Thyroid gland (tissue), 4 donors: ENCODE data around the gene TCF3.

ENCODE experiments used
- CTCF ChIP-seq, 6 experiments: fragments of 200-600 bp in 3 of 6; fragments of 450-650 bp in 3 of 6; sonication (generic) in 3 of 6; IDR thresholded peaks; one replicate each; pipeline ENCODE4 v1.5.1; 2016 to 2019; ENCODE audit warnings: antibody characterized with exemption in 6 of 6, mild to moderate bottlenecking in 2 of 6, inconsistent platforms in 1 of 6, moderate library complexity in 1 of 6
- POLR2A ChIP-seq, 2 donors: fragments of 450-650 bp; IDR thresholded peaks; one replicate each; pipeline ENCODE4 v1.6.1; 2017; ENCODE audit warnings: antibody characterized with exemption in 2 of 2, mild to moderate bottlenecking in 2 of 2, moderate library complexity in 1 of 2

DNA sequence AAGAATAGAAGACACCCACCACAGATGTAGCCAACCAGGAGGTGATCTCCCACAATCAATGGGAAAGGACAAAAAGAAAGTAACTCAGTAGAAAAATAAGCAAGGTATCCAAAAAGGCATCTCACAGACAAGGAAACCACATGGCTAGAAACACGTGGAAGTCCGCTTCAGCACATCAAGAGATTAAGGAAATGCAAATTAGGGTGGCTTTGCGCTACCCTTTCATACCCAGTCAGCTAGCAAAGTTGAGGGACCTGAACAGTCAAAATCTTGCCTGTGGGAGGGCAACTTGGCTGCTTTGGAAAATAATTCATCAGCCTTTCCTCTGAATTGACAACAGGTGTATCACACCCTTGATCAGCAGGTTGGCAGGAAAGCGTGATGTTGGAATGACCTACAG lies 35.5 kb downstream of the TCF3 start:
- TF ChIP-seq CTCF (IDR thresholded peaks at IDR 0.05) (no peak), POLR2A (IDR thresholded peaks at IDR 0.05) (no peak)
